HG02610 (cell line): ENCODE results near the gene A3GALT2.
"Not testable (repeated sequence)": the region's sequence is repeated elsewhere in the genome, so short reads cannot be mapped to it uniquely, and the experiment has no call there.

Experiments
- ATAC-seq: cut with Tn5 transposase; IDR thresholded peaks from one replicate; pipeline ENCODE4 v1.9.1; 2021; ENCODE audit warnings: mild to moderate bottlenecking, moderate library complexity; ENCODE audit not compliant: unreplicated experiment

The A3GALT2 gene

DNA sequence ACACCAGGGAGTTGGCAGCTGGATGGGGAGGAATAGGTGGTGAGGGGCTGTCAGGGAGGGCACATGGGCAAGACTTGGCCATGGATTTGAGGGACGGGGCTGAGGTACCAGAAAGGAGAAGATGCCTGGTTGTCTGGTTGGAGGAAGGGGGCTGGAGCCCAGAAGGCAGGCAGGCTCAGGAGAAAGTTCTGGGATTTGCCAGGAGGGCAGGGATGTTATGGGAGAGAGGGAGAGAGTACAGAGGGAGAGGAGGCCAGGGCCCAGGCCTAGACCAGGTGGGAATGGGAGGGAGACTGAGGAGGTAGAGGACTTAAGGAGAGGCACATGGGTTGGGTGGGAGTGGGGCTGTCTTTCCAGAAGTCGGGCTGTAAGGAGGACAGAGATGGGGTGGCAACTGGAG lies 4.3 kb downstream of the A3GALT2 start:
- no peak for ATAC-seq

- no peak for ATAC-seq
Observed at GRCh38 chr1:33314416-33314815, 6.5 kb downstream of the A3GALT2 start.

- ATAC-seq: no peak
Observed at GRCh38 chr1:33312413-33312749, 8.5 kb downstream of the A3GALT2 start.

DNA sequence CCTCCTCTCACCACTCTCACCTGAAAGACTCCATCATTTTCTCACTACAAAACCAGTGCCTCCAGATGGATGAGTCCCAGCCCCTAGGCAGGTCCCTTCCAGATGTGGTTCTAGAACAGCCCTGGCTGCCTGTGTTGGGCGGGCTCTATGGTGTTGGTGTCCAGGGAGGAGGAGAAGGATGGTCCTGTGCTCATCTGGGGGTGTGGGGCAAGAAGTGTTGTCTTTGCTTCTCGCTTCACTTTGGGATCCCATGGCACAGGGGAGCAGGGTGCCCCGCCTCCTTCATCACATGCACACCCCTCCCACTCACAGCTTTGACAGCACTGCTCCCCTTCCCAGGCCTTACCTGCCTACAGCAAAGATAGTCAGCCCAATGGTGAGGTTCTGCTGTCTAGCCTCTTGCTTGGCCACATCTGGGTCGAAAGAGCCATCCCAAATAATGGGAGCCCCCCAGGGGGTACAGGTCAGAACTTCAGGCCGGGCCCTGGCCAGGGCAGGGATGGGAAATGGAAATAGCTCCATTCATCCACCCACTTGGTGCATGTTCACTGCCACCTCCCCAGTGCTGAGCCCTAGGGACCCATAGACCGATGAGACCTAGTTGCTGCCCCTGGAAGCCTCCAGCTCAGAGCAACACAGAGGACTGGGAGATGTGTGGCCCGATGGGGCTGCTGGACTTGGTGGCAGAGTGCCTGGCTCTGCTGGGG lies 9.0 kb downstream of the A3GALT2 start:
- ATAC-seq: no peak

DNA sequence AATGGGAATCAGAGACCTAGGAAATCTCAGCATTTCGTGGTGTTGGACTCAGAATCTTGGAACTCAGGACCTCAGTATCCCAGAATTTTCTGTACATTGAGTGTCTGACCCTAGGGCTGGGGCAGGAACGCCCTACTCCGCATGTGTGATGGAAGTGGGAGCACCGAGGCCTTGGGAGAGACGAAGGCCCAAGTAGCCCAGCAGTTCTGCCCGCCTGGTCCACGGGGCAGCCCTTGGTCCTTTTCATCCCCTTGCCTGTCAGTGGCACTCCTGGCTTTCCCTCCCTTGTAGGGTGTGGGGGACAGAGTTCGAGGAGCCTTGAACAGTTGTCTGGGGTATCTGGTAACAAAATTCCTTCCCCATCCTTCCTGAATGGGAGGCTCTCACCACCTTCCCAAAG lies 10.2 kb downstream of the A3GALT2 start:
- ATAC-seq: no peak

DNA sequence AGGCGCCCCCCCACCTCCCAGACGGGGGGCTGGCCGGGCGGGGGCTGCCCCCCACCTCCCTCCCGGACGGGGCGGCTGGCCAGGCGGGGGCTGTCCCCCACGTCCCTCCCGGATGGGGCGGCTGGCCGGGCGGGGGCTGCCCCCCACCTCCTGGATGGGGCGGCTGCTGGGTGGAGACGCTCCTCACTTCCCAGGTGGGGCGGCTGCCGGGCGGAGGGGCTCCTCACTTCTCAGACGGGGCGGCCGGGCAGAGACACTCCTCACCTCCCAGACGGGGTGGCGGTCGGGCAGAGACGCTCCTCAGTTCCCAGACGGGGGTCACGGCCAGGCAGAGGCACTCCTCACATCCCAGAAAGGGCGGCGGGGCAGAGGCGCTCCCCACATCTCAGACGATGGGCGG lies 11.5 kb downstream of the A3GALT2 start:
- not testable (repeated sequence) for ATAC-seq

DNA sequence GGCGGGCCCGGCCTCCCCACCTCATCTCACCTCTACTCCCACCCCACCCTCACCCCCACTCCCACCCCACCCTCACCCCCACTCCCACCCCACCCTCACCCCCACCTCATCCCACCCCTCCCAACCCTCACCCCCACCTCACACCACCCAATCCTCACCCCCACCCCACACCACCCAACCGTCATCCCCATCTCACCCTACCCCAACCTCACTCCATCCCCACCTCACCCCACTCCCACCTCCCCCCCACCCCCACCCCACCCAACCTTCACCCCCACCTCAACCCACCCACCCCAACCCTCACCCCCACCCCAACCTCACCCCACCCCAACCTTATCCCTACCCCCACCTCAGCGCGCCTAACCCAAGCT lies 13.4 kb downstream of the A3GALT2 start:
- no peak for ATAC-seq

DNA sequence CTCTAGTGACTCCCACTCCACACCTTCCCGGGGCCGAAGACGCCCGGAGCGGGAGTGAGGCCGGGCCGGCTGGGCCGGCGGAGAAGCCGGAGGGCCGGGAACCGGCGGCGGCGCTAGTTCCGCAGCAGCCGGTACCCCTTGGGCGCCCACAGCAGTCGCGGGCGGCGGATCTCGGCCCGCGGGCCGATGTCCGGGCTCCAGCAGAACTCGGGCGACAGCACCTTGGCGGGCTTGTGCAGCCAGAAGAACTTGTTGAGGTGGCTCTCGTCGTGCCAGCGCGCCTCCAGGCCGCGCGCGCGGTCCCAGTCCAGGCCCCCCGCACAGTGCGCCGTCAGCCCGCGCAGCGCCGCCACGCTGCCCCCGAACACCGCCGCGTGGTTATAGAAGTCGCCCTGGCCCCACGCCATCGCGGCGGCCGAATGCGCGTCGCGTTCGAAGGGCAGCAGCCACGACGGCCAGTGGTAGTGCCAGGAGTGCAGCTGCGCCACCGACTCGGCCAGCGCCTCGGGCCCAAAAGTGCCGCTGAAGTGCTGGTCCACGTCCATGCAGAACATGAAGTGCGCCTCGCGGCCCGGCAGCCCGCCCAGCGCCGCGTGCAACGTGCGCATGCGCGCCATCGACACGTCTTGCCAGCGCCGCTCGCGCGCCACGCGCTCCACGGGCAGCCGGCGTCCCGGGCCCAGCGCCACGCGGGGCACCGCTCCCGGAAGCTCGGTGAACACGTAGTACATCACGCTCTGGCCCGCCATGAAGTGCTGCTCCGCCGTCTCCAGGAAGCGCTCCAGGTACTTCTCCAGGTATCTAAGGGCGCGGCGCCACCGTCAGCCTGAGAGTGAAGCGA lies 14.0 kb downstream of the A3GALT2 start:
- no peak for ATAC-seq

GRCh38 chr1:33305816-33306652 lies 14.9 kb downstream of the A3GALT2 start:
- ATAC-seq: no peak

- no peak for ATAC-seq
Observed at GRCh38 chr1:33305016-33305415, 15.9 kb downstream of the A3GALT2 start.

DNA sequence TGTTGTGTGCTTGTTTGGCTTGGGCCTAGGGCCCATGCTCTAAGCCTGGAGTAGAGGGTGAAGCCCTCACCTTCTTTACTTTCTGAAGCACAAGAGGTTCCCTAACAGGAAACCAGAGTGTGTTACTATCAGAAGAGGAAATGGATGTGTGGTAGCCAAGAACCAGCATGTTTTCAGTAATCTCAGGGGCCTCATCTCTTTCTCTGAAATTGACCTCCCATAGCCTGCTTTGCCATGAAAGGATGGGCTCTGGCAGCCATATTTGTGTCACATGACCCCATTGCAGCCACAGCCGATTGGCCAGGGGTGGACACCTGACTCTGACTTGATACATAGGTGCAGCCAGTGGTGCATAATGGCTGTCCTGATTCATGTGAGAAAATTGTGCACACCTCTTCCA lies 18.6 kb downstream of the A3GALT2 start:
- no peak for ATAC-seq

- no peak for ATAC-seq
Observed at GRCh38 chr1:33301273-33301984, 19.5 kb downstream of the A3GALT2 start.

DNA sequence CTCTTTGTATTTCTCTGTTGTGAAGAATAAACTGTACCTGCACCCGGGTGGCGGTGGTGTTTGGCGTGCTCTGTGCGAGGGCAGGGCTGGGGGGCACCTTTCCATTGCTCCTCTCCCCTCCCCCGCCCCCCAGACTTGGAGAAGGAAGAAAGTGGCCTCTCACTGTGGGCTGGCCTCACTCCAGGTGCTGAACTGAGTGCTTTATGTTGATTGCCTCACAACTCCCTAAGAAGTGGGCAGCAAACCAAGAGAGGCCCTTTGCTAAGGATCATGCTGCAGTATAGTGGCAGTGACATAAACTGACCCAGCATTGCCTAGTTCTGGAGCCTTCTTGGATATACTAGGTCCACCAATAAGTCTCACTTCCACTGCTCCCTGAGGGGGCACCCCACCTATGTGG lies 20.2 kb downstream of the A3GALT2 start:
- no peak for ATAC-seq

DNA sequence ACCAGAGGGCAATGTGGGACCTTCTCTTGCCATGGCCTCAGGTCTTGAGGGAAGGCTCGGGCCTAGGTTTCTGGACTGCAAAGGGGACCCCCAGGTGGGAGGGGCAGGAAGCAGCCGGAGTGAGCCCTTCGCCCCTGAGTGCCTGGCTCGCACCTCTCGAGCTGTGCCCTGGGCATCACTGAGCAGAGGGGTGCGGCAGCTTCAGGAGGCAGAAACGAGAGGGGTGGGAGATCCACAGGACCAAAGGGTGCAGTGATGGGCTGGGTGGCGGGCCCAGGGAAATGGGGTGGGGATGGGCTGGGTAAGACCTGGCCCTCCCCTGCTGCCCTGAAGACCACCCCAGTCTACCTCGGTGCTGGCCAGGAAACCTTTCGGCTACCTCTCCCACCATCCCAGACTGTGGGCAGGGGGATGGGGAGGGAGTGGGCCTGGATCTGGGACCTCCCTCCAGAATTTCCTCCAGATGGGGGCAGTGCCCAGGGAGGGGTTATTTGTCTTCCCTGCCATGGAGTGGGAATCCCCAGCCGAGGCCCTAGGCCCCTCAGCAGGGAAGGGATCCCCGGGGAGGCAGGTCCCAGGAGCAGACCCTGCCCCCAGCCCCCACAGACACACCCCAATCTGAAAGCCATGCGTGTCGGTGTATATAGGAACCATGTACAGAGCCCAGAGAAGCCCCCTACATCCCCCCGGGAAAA lies 21.3 kb downstream of the A3GALT2 start:
- ATAC-seq: no peak

GRCh38 chr1:33298623-33299277 lies 22.1 kb downstream of the A3GALT2 start:
- ATAC-seq: no peak

GRCh38 chr1:33297911-33298622 lies 22.8 kb downstream of the A3GALT2 start:
- ATAC-seq: no peak

DNA sequence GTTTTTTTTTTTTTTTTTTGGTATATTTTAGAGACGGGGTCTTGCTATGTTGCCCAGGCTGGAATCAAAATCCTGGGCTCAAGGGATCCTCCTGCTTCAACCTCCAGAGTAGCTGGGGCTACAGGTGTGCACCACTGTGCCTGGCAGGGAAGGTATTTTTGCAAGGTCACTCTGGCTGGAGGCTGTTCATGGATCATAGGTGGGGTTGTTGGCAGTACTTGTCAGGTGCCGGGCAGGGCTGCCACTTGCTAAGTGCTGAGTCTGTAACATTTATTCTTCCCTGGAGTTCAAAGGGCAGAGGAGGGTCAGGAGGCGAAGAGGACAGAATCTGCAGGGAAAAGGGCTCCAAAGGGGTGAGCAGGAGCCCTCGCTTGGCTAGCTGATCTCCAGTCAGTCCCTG lies 24.1 kb downstream of the A3GALT2 start:
- no peak for ATAC-seq

GRCh38 chr1:33296082-33296458 lies 24.8 kb downstream of the A3GALT2 start:
- ATAC-seq: no peak

DNA sequence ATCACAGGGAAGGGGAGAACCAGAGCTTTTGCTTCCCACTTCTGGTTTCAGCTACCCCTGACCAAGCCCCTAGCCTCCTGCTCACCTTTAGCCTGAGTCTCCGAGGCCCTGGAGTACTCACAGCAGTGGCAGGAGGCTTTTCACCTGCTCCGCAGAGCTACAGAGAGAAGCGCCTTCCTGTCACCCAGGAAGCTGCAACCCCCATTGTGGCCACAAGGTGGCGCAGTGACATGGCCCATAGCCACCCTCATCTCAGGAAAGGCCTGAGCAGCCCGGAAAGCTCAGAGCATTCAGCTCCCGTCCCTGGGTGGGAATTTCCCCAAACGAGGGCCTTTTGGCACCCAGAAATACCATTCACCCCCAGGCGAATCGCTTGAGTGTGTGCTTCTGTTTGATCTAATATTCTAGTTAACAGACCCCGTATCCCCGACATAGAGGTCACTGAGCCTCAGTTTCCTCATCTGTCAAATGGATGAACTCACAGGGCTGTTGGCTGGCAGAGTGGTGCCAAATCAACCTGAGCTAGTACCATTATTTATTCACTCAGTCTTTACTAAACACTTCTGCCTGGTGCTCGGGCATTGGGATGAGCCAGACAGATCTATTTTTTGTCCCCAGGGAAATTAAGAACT lies 25.3 kb downstream of the A3GALT2 start:
- no peak for ATAC-seq
